Loucy (cell line): ENCODE measurements around the gene FAXC.

Source experiments
- CTCF ChIP-seq: fragments of 200-600 bp; sonication (generic); conservative IDR thresholded peaks from 2 replicates; pipeline ENCODE4 v1.5.1; 2014; ENCODE audit warnings: mild to moderate bottlenecking, antibody characterized with exemption, low read length
- EZH2phosphoT487 ChIP-seq: fragments of 200-600 bp; IDR thresholded peaks from 2 replicates; pipeline ENCODE4 v1.6.1; 2018; ENCODE audit warnings: antibody characterized with exemption, mild to moderate bottlenecking, moderate library complexity, borderline replicate concordance

- TF ChIP-seq CTCF (no peak), EZH2phosphoT487 (no peak)
These were observed 43.9 kb upstream of the FAXC start for GRCh38 chr6:99393366-99393697.
